CD4-positive, alpha-beta T cell treated with Interleukin-17A for 4 hours (primary cell): ENCODE data around the gene OR6A2.

Experiments
- DNase-seq: peaks from one replicate; pipeline ENCODE4 v3.0.0-alpha.2; 2020; ENCODE audit warnings: mixed read lengths

OR6A2 gene

GRCh38 chr11:6755303-6755952 is 44.1 kb downstream of the OR6A2 start:
- peak; percentile 58 for DNase-seq

- DNase-seq = no peak
These were observed 52.3 kb downstream of the OR6A2 start for GRCh38 chr11:6747097-6747668.

GRCh38 chr11:6746626-6747025 is 52.9 kb downstream of the OR6A2 start:
- no peak for DNase-seq

- DNase-seq = peak; percentile 67
These were observed 53.3 kb downstream of the OR6A2 start for GRCh38 chr11:6746086-6746618.

GRCh38 chr11:6745465-6746015 is 53.9 kb downstream of the OR6A2 start:
- no peak for DNase-seq

- no peak for DNase-seq
These were observed 54.5 kb downstream of the OR6A2 start for GRCh38 chr11:6745018-6745417.

- no peak for DNase-seq
These were observed 57.2 kb downstream of the OR6A2 start for GRCh38 chr11:6742260-6742659.
